HEK293 (cell line): ENCODE data around the gene PRPF6.
A peak's percentile ranks its signal among the peaks of the same experiment; 100 is the strongest.

Source experiments
- BCL11B ChIP-seq: fragments of 450-650 bp; formaldehyde crosslinking; IDR thresholded peaks from 2 replicates; pipeline ENCODE4 v1.5.1; 2016; ENCODE audit warnings: low read depth, missing biosample characterization, missing genetic modification characterization
- GFI1B ChIP-seq: fragments of 450-650 bp; formaldehyde crosslinking; IDR thresholded peaks from 2 replicates; pipeline ENCODE4 v1.5.1; 2016; ENCODE audit warnings: missing biosample characterization, missing genetic modification characterization
- GLI4 ChIP-seq: fragments of 450-650 bp; formaldehyde crosslinking; IDR thresholded peaks from 2 replicates; pipeline ENCODE4 v1.5.1; 2016; ENCODE audit warnings: missing biosample characterization, missing genetic modification characterization
- GLIS1 ChIP-seq: fragments of 450-650 bp; formaldehyde crosslinking; IDR thresholded peaks from 2 replicates; pipeline ENCODE4 v1.5.1; 2016; ENCODE audit warnings: missing biosample characterization, missing genetic modification characterization
- GLIS2 ChIP-seq: fragments of 450-650 bp; formaldehyde crosslinking; IDR thresholded peaks from 2 replicates; pipeline ENCODE4 v1.5.1; 2016; ENCODE audit warnings: missing biosample characterization, missing genetic modification characterization
- HOXC10 ChIP-seq: sonication (generic); formaldehyde crosslinking; IDR thresholded peaks from 2 replicates; pipeline ENCODE4 v1.8.1; 2023; ENCODE audit warnings: mild to moderate bottlenecking, missing genetic modification reagents
- KLF1 ChIP-seq: fragments of 450-650 bp; formaldehyde crosslinking; IDR thresholded peaks from 2 replicates; pipeline ENCODE4 v1.5.1; 2016; ENCODE audit warnings: missing biosample characterization, missing genetic modification characterization
- KLF8 ChIP-seq: fragments of 450-650 bp; formaldehyde crosslinking; IDR thresholded peaks from 2 replicates; pipeline ENCODE4 v1.5.1; 2016; ENCODE audit warnings: missing biosample characterization, missing genetic modification characterization
- OSR2 ChIP-seq: fragments of 450-650 bp; formaldehyde crosslinking; IDR thresholded peaks from 2 replicates; pipeline ENCODE4 v1.5.1; 2016; ENCODE audit warnings: missing biosample characterization, missing genetic modification characterization
- ZBTB20 ChIP-seq: fragments of 450-650 bp; formaldehyde crosslinking; IDR thresholded peaks from 2 replicates; pipeline ENCODE4 v1.5.1; 2016; ENCODE audit warnings: missing biosample characterization, missing genetic modification characterization
- ZNF157 ChIP-seq: fragments of 450-650 bp; formaldehyde crosslinking; IDR thresholded peaks from 2 replicates; pipeline ENCODE4 v1.5.1; 2016; ENCODE audit warnings: missing biosample characterization, missing genetic modification characterization
- ZNF175 ChIP-seq: fragments of 450-650 bp; formaldehyde crosslinking; IDR thresholded peaks from 2 replicates; pipeline ENCODE4 v1.5.1; 2016; ENCODE audit warnings: missing biosample characterization, missing genetic modification characterization
- ZNF2 ChIP-seq: fragments of 450-650 bp; formaldehyde crosslinking; IDR thresholded peaks from 2 replicates; pipeline ENCODE4 v1.5.1; 2016; ENCODE audit warnings: missing biosample characterization, missing genetic modification characterization
- ZNF221 ChIP-seq: fragments of 450-650 bp; formaldehyde crosslinking; IDR thresholded peaks from 2 replicates; pipeline ENCODE4 v1.5.1; 2017; ENCODE audit warnings: missing biosample characterization, missing genetic modification characterization, borderline replicate concordance
- ZNF302 ChIP-seq: fragments of 450-650 bp; formaldehyde crosslinking; IDR thresholded peaks from 2 replicates; pipeline ENCODE4 v1.5.1; 2016; ENCODE audit warnings: missing biosample characterization, missing genetic modification characterization, low read depth
- ZNF324 ChIP-seq: fragments of 450-650 bp; formaldehyde crosslinking; IDR thresholded peaks from 2 replicates; pipeline ENCODE4 v1.5.1; 2016; ENCODE audit warnings: missing biosample characterization, missing genetic modification characterization
- ZNF423 ChIP-seq: fragments of 450-650 bp; formaldehyde crosslinking; IDR thresholded peaks from 2 replicates; pipeline ENCODE4 v1.5.1; 2016; ENCODE audit warnings: missing biosample characterization, missing genetic modification characterization
- ZNF433 ChIP-seq: fragments of 450-650 bp; formaldehyde crosslinking; IDR thresholded peaks from 2 replicates; pipeline ENCODE4 v1.5.1; 2016; ENCODE audit warnings: missing biosample characterization, missing genetic modification characterization, low read depth
- ZNF473 ChIP-seq: fragments of 450-650 bp; formaldehyde crosslinking; IDR thresholded peaks from 2 replicates; pipeline ENCODE4 v1.5.1; 2017; ENCODE audit warnings: missing biosample characterization, missing genetic modification characterization
- ZNF514 ChIP-seq: fragments of 450-650 bp; formaldehyde crosslinking; IDR thresholded peaks from 2 replicates; pipeline ENCODE4 v1.5.1; 2016; ENCODE audit warnings: missing biosample characterization, missing genetic modification characterization
- ZNF530 ChIP-seq: fragments of 450-650 bp; formaldehyde crosslinking; IDR thresholded peaks from 2 replicates; pipeline ENCODE4 v1.5.1; 2016; ENCODE audit warnings: low read depth, missing biosample characterization, missing genetic modification characterization
- ZNF548 ChIP-seq: fragments of 450-650 bp; formaldehyde crosslinking; IDR thresholded peaks from 2 replicates; pipeline ENCODE4 v1.5.1; 2016; ENCODE audit warnings: missing biosample characterization, missing genetic modification characterization
- ZNF571 ChIP-seq: fragments of 450-650 bp; formaldehyde crosslinking; IDR thresholded peaks from 2 replicates; pipeline ENCODE4 v1.5.0; 2017; ENCODE audit warnings: missing biosample characterization, missing genetic modification characterization
- ZNF596 ChIP-seq: fragments of 450-650 bp; IDR thresholded peaks from 2 replicates; pipeline ENCODE4 v1.5.0; 2018; ENCODE audit warnings: missing biosample characterization, mild to moderate bottlenecking, missing genetic modification characterization, moderate library complexity
- ZNF621 ChIP-seq: fragments of 450-650 bp; formaldehyde crosslinking; IDR thresholded peaks from 2 replicates; pipeline ENCODE4 v1.5.1; 2017; ENCODE audit warnings: missing biosample characterization, missing genetic modification characterization
- ZNF626 ChIP-seq: fragments of 450-650 bp; sonication (Bioruptor Pico); formaldehyde crosslinking; IDR thresholded peaks from 2 replicates; pipeline ENCODE4 v1.5.1; 2018; ENCODE audit warnings: missing biosample characterization, missing genetic modification characterization, inconsistent platforms
- ZNF660 ChIP-seq: fragments of 450-650 bp; IDR thresholded peaks from 2 replicates; pipeline ENCODE4 v1.5.1; 2018; ENCODE audit warnings: missing biosample characterization, mild to moderate bottlenecking, missing genetic modification characterization
- ZNF670 ChIP-seq: fragments of 450-650 bp; formaldehyde crosslinking; IDR thresholded peaks from 2 replicates; pipeline ENCODE4 v1.5.1; 2016; ENCODE audit warnings: missing biosample characterization, missing genetic modification characterization, low read depth
- ZNF677 ChIP-seq: fragments of 450-650 bp; IDR thresholded peaks from 2 replicates; pipeline ENCODE4 v1.5.0; 2018; ENCODE audit warnings: missing biosample characterization, mild to moderate bottlenecking, missing genetic modification characterization, moderate library complexity
- ZNF747 ChIP-seq: fragments of 450-650 bp; formaldehyde crosslinking; IDR thresholded peaks from 2 replicates; pipeline ENCODE4 v1.5.1; 2016; ENCODE audit warnings: missing biosample characterization, missing genetic modification characterization
- ZSCAN16 ChIP-seq: fragments of 450-650 bp; formaldehyde crosslinking; IDR thresholded peaks from 2 replicates; pipeline ENCODE4 v1.5.1; 2016; ENCODE audit warnings: missing biosample characterization, missing genetic modification characterization
- TF ChIP-seq, protein P1 (sequence below): fragments of 450-650 bp; formaldehyde crosslinking; IDR thresholded peaks from 2 replicates; pipeline ENCODE4 v1.5.1; 2016; ENCODE audit warnings: missing biosample characterization, missing genetic modification characterization
- TF ChIP-seq, protein P2 (sequence below): fragments of 450-650 bp; IDR thresholded peaks from 2 replicates; pipeline ENCODE4 v1.5.1; 2018; ENCODE audit warnings: missing biosample characterization, mild to moderate bottlenecking, missing genetic modification characterization
- TF ChIP-seq, protein P3 (sequence below): fragments of 450-650 bp; formaldehyde crosslinking; IDR thresholded peaks from 2 replicates; pipeline ENCODE4 v1.5.1; 2016; ENCODE audit warnings: missing biosample characterization, missing genetic modification characterization

Gene PRPF6

GRCh38 chr20:63941282-63942081 is 39.5 kb upstream of the PRPF6 start (continued):
- TF ChIP-seq ZNF157: no peak
- TF ChIP-seq, protein P1, sequence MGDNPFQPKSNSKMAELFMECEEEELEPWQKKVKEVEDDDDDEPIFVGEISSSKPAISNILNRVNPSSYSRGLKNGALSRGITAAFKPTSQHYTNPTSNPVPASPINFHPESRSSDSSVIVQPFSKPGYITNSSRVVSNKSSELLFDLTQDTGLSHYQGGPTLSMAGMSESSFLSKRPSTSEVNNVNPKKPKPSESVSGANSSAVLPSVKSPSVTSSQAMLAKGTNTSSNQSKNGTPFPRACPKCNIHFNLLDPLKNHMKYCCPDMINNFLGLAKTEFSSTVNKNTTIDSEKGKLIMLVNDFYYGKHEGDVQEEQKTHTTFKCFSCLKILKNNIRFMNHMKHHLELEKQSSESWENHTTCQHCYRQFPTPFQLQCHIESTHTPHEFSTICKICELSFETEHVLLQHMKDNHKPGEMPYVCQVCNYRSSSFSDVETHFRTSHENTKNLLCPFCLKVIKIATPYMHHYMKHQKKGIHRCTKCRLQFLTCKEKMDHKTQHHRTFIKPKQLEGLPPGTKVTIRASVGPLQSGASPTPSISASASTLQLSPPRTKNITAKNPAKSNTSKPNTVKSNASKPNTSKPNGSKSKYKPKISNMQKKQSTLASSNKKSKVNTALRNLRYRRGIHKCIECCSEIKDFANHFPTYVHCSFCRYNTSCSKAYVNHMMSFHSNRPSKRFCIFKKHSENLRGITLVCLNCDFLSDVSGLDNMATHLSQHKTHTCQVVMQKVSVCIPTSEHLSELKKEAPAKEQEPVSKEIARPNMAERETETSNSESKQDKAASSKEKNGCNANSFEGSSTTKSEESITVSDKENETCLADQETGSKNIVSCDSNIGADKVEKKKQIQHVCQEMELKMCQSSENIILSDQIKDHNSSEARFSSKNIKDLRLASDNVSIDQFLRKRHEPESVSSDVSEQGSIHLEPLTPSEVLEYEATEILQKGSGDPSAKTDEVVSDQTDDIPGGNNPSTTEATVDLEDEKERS (tag by site-specific recombination): no peak
- TF ChIP-seq ZNF221 (tag by site-specific recombination): no peak
- no peak for TF ChIP-seq GFI1B
- TF ChIP-seq ZNF324 (tag by site-specific recombination): no peak
- TF ChIP-seq OSR2 (tag by site-specific recombination): no peak
- TF ChIP-seq ZNF514: no peak
- TF ChIP-seq ZBTB20 (tag by site-specific recombination): no peak
- no peak for TF ChIP-seq ZNF596
- peak; percentile 30 for TF ChIP-seq GLIS1
- TF ChIP-seq KLF1: peak; percentile 99
- peak; percentile 37; the same call in 1 of the 2 replicates for TF ChIP-seq GLIS2 (tag by site-specific recombination)
- TF ChIP-seq, protein P2, sequence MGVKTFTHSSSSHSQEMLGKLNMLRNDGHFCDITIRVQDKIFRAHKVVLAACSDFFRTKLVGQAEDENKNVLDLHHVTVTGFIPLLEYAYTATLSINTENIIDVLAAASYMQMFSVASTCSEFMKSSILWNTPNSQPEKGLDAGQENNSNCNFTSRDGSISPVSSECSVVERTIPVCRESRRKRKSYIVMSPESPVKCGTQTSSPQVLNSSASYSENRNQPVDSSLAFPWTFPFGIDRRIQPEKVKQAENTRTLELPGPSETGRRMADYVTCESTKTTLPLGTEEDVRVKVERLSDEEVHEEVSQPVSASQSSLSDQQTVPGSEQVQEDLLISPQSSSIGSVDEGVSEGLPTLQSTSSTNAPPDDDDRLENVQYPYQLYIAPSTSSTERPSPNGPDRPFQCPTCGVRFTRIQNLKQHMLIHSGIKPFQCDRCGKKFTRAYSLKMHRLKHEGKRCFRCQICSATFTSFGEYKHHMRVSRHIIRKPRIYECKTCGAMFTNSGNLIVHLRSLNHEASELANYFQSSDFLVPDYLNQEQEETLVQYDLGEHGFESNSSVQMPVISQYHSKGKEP (tag by site-specific recombination): no peak
- TF ChIP-seq ZNF473 (tag by site-specific recombination): no peak
- TF ChIP-seq ZNF530 (tag by site-specific recombination): no peak
- no peak for TF ChIP-seq ZNF548 (tag by site-specific recombination)
- TF ChIP-seq ZNF660 (tag by site-specific recombination): no peak
- no peak for TF ChIP-seq ZNF302
- TF ChIP-seq ZNF423 (tag by site-specific recombination): no peak
- TF ChIP-seq ZNF626 (tag by site-specific recombination): no peak
- TF ChIP-seq ZNF677: no peak
- TF ChIP-seq KLF8 (tag by site-specific recombination): peak; percentile 100
- no peak for TF ChIP-seq GLI4 (tag by site-specific recombination)
- no peak for TF ChIP-seq ZNF433 (tag by site-specific recombination)
- TF ChIP-seq ZNF621: no peak
- no peak for TF ChIP-seq HOXC10
- TF ChIP-seq ZNF747 (tag by site-specific recombination): no peak
- no peak for TF ChIP-seq ZNF670 (tag by site-specific recombination)
- TF ChIP-seq ZNF175 (tag by site-specific recombination): no peak
- TF ChIP-seq ZNF571 (tag by site-specific recombination): no peak
- no peak for TF ChIP-seq ZSCAN16 (tag by site-specific recombination)
- no peak for TF ChIP-seq ZNF2 (tag by site-specific recombination)
- TF ChIP-seq, protein P3, sequence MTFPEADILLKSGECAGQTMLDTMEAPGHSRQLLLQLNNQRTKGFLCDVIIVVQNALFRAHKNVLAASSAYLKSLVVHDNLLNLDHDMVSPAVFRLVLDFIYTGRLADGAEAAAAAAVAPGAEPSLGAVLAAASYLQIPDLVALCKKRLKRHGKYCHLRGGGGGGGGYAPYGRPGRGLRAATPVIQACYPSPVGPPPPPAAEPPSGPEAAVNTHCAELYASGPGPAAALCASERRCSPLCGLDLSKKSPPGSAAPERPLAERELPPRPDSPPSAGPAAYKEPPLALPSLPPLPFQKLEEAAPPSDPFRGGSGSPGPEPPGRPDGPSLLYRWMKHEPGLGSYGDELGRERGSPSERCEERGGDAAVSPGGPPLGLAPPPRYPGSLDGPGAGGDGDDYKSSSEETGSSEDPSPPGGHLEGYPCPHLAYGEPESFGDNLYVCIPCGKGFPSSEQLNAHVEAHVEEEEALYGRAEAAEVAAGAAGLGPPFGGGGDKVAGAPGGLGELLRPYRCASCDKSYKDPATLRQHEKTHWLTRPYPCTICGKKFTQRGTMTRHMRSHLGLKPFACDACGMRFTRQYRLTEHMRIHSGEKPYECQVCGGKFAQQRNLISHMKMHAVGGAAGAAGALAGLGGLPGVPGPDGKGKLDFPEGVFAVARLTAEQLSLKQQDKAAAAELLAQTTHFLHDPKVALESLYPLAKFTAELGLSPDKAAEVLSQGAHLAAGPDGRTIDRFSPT: peak; percentile 80
- no peak for TF ChIP-seq BCL11B (tag by site-specific recombination)
